Mammary epithelial cell (primary cell): ENCODE measurements around the gene TTC23.

ENCODE experiments used
- CTCF ChIP-seq, 2 donors: IDR thresholded peaks in 1 of 2; conservative IDR thresholded peaks in 1 of 2; 2 replicates each; pipeline ENCODE4 v1.5.1; 2011 to 2012; ENCODE audit warnings: inconsistent platforms in 2 of 2, low read length in 2 of 2, mild to moderate bottlenecking in 2 of 2, control low read depth in 1 of 2, low read depth in 1 of 2; ENCODE audit not compliant: insufficient read depth in 1 of 2; ENCODE audit errors: extremely low read depth in 1 of 2
- EZH2 ChIP-seq: IDR thresholded peaks from 2 replicates; pipeline ENCODE4 v1.6.1; 2012; ENCODE audit warnings: low read length, inconsistent platforms, borderline replicate concordance

GRCh38 chr15:99155961-99156443 is 93.4 kb downstream of the TTC23 start:
- no peak for TF ChIP-seq CTCF (conservative IDR thresholded peaks at IDR 0.05 in 1 of 2, IDR thresholded peaks at IDR 0.05 in 1 of 2; ENCODE audit: extremely low read depth in 1 of 2, insufficient read depth in 1 of 2, low read depth in 1 of 2, low read length in 2 of 2)
- no peak for TF ChIP-seq EZH2
